ENCODE measurements around the gene ADAM19. TPM values are rescaled to one million over a fixed set of nuclear protein-coding genes. Genes with fewer than 3 reads are reported as not detected.
"Not testable (repeated sequence)": the region's sequence is repeated elsewhere in the genome, so short reads cannot be mapped to it uniquely, and the experiment has no call there.

The ADAM19 gene
- total RNA-seq, 2 donors from 2014 or later, result 71.2 to 145 TPM

DNA sequence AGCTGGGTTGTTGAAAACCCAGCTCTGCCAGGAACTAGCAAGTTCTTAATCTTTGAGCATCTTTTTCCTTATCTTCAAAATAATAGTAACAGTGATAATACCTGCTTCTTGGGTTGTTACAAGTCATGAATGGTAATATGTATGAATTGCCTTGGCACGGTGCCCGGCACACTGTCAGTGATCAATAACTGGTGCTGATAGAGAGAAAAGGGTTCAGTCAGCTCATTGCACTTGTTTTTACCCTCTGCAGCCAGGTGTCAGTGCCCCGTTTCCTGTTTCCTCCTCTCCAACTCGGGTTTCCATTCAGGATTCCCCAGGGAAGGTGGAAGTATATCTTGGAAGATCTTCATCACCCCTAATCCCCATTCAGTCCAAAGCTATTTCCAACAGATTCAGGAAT lies 131.4 kb downstream of the ADAM19 start:
- Mint-ChIP-seq H3K27me3 (no peaks in the 10 kb centered on the region), H3K27ac (no peak overlapping the region), H3K4me3 (no peak overlapping the region), H3K4me1 (no peaks in the 10 kb centered on the region), H3K9me3 (no peaks in the 10 kb centered on the region), H3K36me3 (ENCODE audit: low read depth) (no peaks in the 10 kb centered on the region)
- ATAC-seq (replicated peaks), result no peak

DNA sequence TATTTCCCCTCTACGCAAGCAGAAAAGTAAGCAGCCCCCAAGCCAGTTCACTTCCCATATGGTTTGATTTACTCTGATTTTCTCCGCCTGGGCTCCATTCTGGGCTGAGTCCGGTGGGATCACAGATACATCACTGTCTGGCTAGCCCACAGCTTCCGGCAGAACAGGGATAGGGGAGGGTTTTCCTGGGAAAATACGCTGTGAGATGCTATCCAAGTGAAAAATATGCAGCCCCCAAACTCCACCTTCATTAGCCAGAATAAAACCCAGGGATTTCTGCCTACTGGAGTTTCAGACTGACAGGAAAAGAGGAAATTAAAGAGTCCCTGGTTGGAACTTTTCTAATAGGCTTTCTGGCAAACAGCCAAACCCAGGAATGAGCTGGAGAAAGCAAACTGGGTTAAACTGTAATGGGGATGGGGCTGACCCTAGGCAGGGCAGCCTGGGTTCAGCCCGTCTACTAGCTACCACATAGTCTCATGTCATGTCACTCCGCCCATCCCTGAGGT lies 132.5 kb downstream of the ADAM19 start:
- Mint-ChIP-seq H3K27me3 (no peaks in the 10 kb centered on the region), H3K36me3 (ENCODE audit: low read depth) (no peaks in the 10 kb centered on the region), H3K4me1 (no peaks in the 10 kb centered on the region), H3K9me3 (no peaks in the 10 kb centered on the region), H3K27ac (no peak overlapping the region), H3K4me3 (no peak overlapping the region)
- ATAC-seq (replicated peaks), result no peak

DNA sequence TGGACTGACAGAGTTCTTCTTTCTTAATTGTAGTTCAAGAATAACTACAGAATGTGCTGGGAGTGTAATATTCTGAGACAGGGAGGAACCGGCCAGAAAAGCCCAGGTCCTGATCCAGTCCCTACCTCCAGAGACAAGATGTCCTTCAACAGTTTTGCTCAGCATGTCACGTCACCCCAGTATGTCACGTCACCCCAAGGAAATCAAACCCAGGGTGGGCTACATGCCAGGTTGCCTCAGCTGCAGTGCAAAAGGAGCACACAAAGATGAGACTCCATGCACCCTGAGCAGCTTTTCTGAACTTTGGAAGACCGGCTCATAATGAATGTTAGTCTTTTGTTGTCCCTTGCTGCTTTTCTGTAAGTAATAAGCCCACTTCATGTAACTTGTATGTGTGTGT lies 141.5 kb downstream of the ADAM19 start:
- no peak overlapping the region for H3K27ac Mint-ChIP-seq
- no peak for ATAC-seq (replicated peaks)
- H3K9me3 Mint-ChIP-seq, result no peaks in the 10 kb centered on the region
- no peaks in the 10 kb centered on the region for H3K4me1 Mint-ChIP-seq
- no peaks in the 10 kb centered on the region for H3K27me3 Mint-ChIP-seq
- no peaks in the 10 kb centered on the region for H3K36me3 Mint-ChIP-seq (ENCODE audit: low read depth)
- no peak overlapping the region for H3K4me3 Mint-ChIP-seq

DNA sequence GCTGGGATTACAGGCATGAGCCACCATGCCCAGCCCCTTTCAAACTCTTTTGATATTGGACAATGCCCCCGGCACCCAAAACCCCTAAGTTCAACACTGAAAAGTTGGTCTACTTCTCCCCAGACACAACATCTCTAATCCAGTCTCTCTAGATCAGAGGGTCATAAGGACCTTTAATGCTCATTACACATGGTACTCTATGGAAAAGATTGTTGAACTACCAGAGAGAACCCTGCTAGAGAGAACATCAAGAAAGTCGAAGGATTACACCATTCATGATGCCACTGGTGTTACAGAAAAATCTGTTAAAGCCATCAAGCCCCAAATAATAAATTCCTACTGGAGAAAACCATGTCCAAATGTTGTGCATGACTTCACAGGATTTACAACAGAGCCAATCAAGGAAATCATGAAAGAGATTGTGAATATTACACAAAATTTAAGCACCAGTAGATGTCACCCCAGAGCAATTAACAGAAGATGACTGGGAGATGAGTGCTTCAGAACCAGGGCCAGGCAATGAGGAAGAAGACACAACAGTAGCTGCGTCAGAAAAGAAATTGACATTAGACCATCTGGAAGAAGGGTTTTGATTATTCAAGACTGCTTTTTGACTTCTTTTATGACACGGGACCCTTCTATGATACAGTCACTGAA lies 143.9 kb downstream of the ADAM19 start:
- H3K9me3 Mint-ChIP-seq, result no peaks in the 10 kb centered on the region
- no peaks in the 10 kb centered on the region for H3K4me1 Mint-ChIP-seq
- H3K27ac Mint-ChIP-seq, result no peak overlapping the region
- no peak overlapping the region for H3K4me3 Mint-ChIP-seq
- no peaks in the 10 kb centered on the region for H3K27me3 Mint-ChIP-seq
- peak; percentile 90 for ATAC-seq (replicated peaks)
- H3K36me3 Mint-ChIP-seq (ENCODE audit: low read depth), result no peaks in the 10 kb centered on the region

DNA sequence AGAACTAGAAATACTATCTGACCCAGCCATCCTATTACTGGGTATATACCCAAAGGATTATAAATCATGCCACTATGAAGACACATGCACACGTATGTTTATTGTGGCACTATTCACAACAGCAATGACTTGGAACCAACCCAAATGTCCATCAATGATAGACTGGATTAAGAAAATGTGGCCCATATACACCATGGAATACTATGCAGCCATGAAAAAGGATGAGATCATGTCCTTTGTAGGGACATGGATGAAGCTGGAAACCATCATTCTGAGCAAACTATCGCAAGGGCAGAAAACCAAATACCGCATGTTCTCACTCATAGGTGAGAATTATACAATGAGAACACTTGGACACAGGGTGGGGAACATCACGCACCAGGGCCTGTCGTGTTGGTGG lies 145.7 kb downstream of the ADAM19 start:
- H3K4me1 Mint-ChIP-seq; H3K9me3 Mint-ChIP-seq; H3K27me3 Mint-ChIP-seq; H3K4me3 Mint-ChIP-seq; H3K36me3 Mint-ChIP-seq (ENCODE audit: low read depth); ATAC-seq (replicated peaks): not testable (repeated sequence)
- peak overlapping the region; percentile 28 for H3K27ac Mint-ChIP-seq

Other genes with a start within 250 kb of the ADAM19 start
- gene NIPAL4, start 115.6 kb downstream of the ADAM19 start, total RNA-seq, result under 1 TPM; 0.65 to 0.90 TPM
- 1 to 10 TPM in 1 of 2 donors, under 1 TPM in 1; 0.50 to 1.0 TPM for gene SOX30, start 76.7 kb upstream of the ADAM19 start, total RNA-seq
- gene C5orf52, start 95.8 kb upstream of the ADAM19 start, total RNA-seq, result not detected
- 10 to 100 TPM; 11.0 to 12.1 TPM for gene THG1L, start 155.6 kb upstream of the ADAM19 start, total RNA-seq
- 1 to 10 TPM; 7.6 to 8.4 TPM for gene LSM11, start 167.9 kb upstream of the ADAM19 start, total RNA-seq